GM13977 (cell line): ENCODE measurements around the gene ZNF428.

Experiments
- DNase-seq: peaks from one replicate; pipeline ENCODE4 v3.0.0; 2012; ENCODE audit warnings: low spot score
- in situ Hi-C: fragments of 300-500 bp; cut with MboI; formaldehyde crosslinking; loops from one replicate; pipeline ENCODE4 v1.12.0; 2022; ENCODE audit warnings: low sequenced_read_pairs, low pct_unique_long_range_greater_than_20kb, mixed read lengths, inconsistent platforms; ENCODE audit not compliant: unreplicated experiment
- TF ChIP-seq, protein P1 (sequence below): IDR thresholded peaks from 2 replicates; pipeline ENCODE4 v1.5.1; 2012; ENCODE audit warnings: mild to moderate bottlenecking, control low read depth; ENCODE audit not compliant: insufficient read depth; ENCODE audit errors: extremely low read depth, missing control alignments

The ZNF428 gene

DNA sequence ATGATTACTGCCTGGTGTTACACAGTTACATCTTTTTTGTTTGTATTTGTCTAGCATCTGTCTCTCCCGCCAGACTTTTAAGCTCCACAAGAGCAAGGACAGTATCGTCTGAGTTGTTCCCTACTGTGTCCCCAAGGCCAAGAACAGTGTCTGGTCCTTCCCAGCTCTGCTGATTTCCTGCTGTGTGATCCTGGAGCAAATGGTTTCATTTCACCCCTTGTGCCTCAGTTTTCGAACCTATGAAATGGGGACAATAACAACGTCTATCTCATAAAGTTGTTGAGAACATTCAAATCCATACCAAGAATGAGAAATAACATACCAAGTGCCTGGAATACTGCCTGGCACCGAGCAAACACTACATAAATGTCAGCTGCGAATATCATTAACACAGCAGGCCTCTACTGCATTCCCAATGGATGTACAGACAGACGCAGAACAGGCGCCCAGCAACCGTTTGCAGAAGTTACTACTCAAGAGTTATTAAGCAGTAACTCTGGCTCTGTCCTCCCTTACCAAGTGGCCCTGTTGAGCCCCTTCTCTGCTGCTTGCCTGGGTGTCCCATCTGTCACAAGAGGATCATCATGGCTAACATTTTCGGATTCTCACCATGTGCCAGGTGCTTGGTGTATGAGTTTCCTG is 55.5 kb downstream of the ZNF428 start:
- DNase-seq = no peak
- TF ChIP-seq, protein P1, sequence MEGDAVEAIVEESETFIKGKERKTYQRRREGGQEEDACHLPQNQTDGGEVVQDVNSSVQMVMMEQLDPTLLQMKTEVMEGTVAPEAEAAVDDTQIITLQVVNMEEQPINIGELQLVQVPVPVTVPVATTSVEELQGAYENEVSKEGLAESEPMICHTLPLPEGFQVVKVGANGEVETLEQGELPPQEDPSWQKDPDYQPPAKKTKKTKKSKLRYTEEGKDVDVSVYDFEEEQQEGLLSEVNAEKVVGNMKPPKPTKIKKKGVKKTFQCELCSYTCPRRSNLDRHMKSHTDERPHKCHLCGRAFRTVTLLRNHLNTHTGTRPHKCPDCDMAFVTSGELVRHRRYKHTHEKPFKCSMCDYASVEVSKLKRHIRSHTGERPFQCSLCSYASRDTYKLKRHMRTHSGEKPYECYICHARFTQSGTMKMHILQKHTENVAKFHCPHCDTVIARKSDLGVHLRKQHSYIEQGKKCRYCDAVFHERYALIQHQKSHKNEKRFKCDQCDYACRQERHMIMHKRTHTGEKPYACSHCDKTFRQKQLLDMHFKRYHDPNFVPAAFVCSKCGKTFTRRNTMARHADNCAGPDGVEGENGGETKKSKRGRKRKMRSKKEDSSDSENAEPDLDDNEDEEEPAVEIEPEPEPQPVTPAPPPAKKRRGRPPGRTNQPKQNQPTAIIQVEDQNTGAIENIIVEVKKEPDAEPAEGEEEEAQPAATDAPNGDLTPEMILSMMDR = no peak
- in situ Hi-C loops = no loop called here

DNA sequence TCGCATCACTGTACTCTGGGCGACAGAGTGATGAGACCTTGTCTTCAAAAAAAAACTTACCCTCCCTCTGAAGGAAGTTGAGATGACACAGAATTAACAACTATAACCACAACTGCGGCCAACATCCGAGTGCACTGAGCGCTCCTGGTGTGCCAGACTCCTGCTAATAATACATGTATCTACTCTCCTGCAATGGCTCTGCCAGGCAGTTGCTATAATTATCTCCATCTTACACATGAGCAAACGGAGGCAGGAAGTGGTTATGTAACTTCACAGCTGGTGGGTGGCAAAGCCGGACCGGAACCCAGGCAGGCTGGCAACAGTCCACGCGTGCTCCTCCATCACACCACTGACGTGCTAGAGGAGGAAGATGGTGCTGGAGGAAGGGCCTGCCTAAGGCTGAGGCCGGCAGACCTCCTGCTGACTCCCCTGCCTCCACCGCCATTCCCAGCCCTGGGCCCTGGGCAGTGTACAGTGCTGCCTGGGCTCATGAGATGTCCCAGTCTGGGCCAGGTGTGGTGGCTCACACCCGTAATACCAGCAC is 56.7 kb downstream of the ZNF428 start:
- in situ Hi-C loops = no loop called here
- TF ChIP-seq, protein P1 = no peak
- peak; percentile 52 for DNase-seq

DNA sequence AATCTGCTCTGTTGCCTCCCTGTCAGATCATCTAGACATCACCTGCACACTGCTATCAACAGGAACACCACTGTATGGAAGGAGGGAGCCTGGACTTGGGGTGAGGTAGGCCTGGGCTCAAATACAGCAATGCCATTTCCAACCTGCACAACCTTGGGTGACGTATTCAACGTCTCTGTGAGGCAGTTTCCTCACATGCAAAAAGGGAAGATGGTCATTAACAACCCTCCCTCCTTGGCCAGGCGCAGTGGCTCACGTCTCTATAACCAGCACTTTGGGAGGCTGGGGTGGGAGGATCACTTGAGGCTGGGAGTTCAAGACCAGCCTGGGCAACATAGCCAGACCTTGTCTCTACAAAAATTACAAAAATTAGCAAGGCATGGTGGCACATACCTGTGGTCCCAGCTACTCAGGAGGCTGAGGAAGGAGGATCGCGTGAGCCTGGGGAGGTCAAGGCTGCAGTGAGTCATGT is 57.2 kb downstream of the ZNF428 start:
- TF ChIP-seq, protein P1 = no peak
- no peak for DNase-seq
- in situ Hi-C loops = no loop called here

DNA sequence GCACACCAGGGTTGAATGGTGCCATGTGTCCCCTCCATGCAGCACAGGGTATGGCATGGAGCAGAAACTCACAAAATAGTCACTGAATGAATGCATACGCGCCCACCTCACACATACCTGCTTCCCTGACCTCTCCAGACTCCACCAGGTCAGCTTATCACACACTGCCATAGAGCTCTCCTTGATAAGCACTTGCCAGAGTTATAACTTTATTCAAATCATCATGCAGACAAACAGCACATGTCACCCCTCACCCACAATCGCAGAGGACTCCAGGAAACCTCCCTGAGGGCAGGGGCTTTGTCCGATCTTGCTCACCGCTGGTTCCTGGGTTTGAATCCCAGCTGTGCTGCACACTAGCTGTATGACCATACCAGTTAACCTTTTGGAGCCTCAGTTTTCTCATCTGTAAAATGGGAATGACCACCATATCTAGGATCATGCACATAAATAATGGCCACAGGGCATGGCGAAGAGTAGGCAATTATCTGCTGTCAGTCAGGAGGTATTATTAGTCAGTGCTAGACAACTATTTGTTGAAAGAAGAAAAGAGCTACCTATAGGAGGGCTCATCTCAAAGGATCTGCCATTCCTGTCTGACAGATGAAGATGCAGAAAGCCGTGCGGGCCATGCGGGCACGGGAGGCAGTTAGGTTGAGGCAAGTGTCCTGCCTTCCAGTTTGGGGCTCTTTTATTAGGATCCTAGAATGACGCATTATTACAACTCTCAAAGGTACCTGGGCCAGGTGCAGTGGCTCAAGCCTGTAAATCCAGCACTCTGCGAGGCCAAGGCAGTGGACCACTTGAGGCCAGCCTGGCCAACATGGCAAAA is 58.1 kb downstream of the ZNF428 start:
- in situ Hi-C loops = no loop called here
- TF ChIP-seq, protein P1 = no peak
- no peak for DNase-seq

DNA sequence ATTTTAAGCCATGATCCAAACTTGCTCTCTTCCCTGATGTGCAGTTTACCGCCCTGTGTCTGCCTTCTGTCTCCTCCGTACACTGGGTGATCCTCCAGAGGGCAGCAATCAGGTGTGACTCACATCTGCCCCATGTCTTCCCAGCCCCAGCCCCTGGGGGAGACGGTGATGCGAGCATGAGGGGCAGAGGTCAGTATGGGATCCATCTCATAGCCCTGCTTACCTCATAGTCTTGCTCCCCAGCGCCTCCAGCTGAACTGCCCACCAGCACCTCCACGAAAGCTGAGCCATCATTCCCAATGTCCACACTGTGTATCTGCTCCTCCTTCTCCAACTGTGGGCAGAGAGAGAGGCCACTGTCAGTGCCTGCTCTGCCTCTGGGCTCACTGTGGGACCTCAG is 58.7 kb downstream of the ZNF428 start:
- in situ Hi-C loops = no loop called here
- no peak for DNase-seq
- TF ChIP-seq, protein P1 = no peak
